ENCODE data around the gene RGPD8.
"Not testable (repeated sequence)": the region's sequence is repeated elsewhere in the genome, so short reads cannot be mapped to it uniquely, and the experiment has no call there.

Gene RGPD8

DNA sequence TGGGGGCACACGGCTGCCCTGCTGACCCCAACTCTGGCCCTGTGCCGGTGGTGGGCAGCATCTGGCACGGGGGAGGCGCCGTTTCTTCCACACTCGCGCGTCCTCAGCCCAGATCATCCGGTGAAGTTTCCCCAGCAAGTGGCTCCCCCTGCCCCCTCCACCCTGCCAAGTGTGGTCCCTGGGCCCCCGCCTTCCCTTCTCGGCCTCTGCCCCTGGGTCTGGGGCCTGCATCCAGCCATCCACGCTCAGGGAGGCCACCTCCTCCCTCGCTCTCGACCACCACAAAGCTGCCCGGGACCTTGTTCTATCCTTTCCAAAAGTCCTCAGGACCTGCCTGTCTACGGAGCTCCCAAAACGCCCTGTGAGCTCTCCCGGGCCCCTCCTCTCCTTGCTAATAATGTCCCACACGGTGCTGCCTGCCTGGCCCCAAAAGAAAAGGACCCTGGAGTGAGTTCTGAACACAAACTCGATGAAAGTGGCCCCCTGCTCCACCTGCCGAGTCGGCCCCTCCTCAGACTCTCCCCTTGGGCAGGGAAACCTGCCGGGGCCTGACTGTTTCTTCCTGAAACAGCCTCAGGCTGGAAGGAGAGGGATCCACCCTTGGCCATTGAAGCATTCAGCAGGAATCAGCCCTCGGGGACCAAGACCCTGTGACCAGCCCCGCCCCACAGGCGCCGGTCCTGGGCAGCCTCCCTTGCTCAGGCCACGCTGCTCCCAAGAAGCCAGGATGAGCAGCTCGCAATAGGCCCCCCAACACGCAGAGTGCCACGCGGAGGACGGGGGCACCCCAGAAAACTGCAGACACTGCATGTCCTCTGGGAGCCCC, 1.7 kb upstream of the RGPD8 start:
- not testable (repeated sequence) for H3K4me1 ChIP-seq (ENCODE audit: control insufficient read depth, insufficient read depth, low read length); H3K9ac ChIP-seq (ENCODE audit: low read depth, low read length); H3K36me3 ChIP-seq (ENCODE audit: control insufficient read depth, insufficient read depth, low read length); H3K4me3 ChIP-seq (ENCODE audit: low read depth, low read length); H3K27ac ChIP-seq (ENCODE audit: low read depth, low read length); H3K27me3 ChIP-seq (ENCODE audit: control insufficient read depth, insufficient read depth, low read length); H3K9me3 ChIP-seq (ENCODE audit: control insufficient read depth, insufficient read depth, low read length)

DNA sequence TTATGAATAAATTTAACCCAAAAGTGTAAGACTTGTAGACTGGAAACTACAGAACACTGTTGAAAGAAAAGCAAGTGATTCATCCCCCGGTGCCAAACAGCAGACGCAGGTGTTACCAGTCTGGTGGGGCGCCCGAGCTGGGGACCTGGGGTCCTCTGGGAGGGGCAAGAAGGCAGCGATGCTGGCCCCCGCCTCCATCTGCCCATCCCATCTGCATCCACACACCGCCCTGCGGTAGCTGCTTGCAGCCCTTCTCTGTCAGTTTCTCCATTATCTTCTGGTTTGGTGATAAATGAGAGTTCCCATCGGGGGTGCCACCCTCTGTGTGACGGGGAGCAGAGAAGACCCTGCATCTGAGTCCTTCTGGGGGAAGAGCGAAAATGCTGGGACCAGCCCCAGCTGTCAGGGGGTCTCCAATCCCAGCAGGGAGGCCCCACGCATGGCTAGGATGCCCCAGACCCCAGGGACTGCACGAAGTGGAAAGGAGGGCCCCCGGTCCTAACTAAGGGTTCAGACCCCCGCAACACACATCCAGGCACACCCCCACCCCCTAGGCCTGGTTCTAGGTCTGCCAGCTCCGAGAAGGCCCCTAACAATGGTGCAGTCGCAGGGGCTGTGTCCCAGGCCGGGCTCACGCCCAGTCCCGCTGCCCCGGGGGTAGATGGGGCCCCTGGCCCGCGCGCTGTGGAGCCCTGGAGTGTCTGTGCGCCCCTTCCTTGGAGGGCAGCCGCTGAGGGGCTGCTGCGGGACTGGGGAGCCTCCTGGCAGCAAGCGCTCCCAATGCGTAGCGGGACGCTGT, 686 bp upstream of the RGPD8 start:
- H3K4me3 ChIP-seq (ENCODE audit: low read depth, low read length), result no peak overlapping the region

DNA sequence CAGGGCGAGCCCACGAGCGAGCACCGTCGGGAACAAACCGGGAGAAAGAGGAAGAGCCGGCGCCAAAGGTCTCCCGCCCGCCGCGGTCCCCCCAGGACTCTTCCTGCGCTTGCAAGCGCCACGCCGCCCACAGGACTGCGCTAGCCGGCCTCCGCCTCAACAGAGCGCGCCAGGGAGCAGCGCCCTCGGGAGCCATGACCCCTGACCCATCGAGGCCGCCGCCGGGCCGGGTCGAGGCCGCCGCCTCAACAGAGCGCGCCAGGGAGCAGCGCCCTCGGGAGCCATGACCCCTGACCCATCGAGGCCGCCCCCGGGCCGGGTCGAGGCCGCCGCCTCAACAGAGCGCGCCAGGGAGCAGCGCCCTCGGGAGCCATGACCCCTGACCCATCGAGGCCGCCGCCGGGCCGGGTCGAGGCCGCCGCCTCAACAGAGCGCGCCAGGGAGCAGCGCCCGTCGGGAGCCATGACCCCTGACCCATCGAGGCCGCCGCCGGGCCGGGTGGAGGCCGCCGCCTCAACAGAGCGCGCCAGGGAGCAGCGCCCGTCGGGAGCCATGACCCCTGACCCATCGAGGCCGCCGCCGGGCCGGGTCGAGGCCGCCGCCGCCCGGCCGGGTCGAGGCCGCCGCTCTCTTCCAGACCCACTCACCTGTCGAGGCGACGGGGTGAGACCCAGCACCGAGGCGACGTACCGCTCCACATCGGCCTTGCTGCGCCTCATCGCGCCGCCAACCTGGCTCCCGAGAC, 538 bp downstream of the RGPD8 start:
- H3K4me3 ChIP-seq (ENCODE audit: low read depth, low read length), result peak overlapping the region; percentile 55
- not testable (repeated sequence) for H3K4me1 ChIP-seq (ENCODE audit: control insufficient read depth, insufficient read depth, low read length); H3K9ac ChIP-seq (ENCODE audit: low read depth, low read length); H3K27me3 ChIP-seq (ENCODE audit: control insufficient read depth, insufficient read depth, low read length); H3K9me3 ChIP-seq (ENCODE audit: control insufficient read depth, insufficient read depth, low read length); H3K36me3 ChIP-seq (ENCODE audit: control insufficient read depth, insufficient read depth, low read length); H3K27ac ChIP-seq (ENCODE audit: low read depth, low read length)

More for the DNA sequence above, 686 bp upstream of the RGPD8 start:
- Histone ChIP-seq H3K36me3 (ENCODE audit: control insufficient read depth, insufficient read depth, low read length) (no peaks in the 10 kb centered on the region), H3K9ac (ENCODE audit: low read depth, low read length) (no peak overlapping the region), H3K4me1 (ENCODE audit: control insufficient read depth, insufficient read depth, low read length) (no peaks in the 10 kb centered on the region), H3K27ac (ENCODE audit: low read depth, low read length) (no peak overlapping the region), H3K27me3 (ENCODE audit: control insufficient read depth, insufficient read depth, low read length) (no peaks in the 10 kb centered on the region), H3K9me3 (ENCODE audit: control insufficient read depth, insufficient read depth, low read length) (no peaks in the 10 kb centered on the region)

DNA sequence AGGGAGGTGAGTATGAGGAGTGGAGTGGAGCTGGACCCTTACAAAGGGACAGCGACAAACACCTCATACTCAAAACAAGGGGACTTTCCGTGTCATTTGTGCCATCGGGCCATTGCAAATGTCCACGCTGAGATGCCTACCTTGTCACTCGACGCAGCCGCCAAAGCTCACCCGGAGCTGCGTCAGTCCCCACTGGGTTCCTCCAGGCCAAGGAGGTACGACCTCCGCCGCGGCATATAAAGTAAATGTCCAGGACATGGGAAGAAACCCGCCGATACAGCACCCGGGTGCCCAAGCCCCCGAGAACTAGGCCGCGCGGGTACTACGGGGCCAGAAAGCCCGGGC, 1.1 kb downstream of the RGPD8 start:
- H3K9ac ChIP-seq (ENCODE audit: low read depth, low read length); H3K36me3 ChIP-seq (ENCODE audit: control insufficient read depth, insufficient read depth, low read length); H3K4me1 ChIP-seq (ENCODE audit: control insufficient read depth, insufficient read depth, low read length); H3K9me3 ChIP-seq (ENCODE audit: control insufficient read depth, insufficient read depth, low read length); H3K27ac ChIP-seq (ENCODE audit: low read depth, low read length); H3K27me3 ChIP-seq (ENCODE audit: control insufficient read depth, insufficient read depth, low read length): not testable (repeated sequence)
- H3K4me3 ChIP-seq (ENCODE audit: low read depth, low read length), result peak overlapping the region; percentile 55

DNA sequence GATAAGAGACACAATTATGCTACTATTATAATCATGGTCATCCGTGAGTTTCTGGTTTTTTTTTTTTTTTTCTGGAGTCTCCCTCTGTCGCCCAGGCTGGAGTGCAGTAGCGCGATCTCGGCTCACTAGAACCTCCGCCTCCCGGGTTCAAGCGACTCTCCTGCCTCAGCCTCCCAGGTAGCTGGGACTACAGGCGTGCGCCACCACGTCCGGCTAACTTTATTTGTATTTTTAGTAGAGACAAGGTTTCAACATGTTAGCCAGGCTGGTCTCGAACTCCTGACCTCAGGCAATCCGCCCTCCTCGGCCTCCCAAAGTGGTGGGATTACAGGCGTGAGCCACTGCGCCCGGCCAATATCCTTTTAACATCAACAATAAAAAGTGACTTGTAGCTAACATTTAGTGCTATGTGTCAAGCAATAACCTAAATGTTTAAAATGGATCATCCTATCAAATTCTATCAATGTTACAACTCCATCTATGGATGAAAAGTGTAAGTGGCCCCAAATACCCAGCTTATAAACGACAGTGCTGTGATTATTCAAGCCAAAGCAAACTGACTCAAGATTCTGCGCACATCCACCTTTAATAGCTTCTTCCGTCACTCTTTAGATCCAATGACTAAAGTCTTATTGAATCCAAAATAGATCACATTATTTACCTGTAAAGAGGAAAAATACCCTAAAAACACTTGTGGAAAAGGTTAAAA, 1.7 kb downstream of the RGPD8 start:
- H3K4me1 ChIP-seq (ENCODE audit: control insufficient read depth, insufficient read depth, low read length); H3K4me3 ChIP-seq (ENCODE audit: low read depth, low read length); H3K27ac ChIP-seq (ENCODE audit: low read depth, low read length): not testable (repeated sequence)

DNA sequence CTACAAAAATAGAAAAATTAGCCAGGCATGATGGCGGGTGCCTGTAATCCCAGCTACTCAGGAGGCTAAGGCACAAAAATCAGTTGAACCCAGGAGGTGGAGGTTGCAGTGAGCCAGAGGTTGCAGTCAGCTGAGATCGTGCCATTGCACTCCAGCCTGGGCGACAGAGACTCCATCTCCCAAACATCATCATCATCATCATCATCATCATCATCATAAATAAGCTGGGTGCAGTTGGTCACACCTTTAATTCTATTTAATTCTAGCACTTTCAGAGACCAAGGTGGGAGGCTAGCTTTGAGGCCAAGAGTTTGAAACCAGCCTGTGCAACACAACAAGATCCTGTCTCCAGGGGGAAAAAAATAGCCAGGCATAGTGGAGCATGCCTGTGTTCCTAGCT, 8.9 kb downstream of the RGPD8 start:
- not testable (repeated sequence) for H3K9ac ChIP-seq (ENCODE audit: low read depth, low read length); H3K27me3 ChIP-seq (ENCODE audit: control insufficient read depth, insufficient read depth, low read length); H3K4me1 ChIP-seq (ENCODE audit: control insufficient read depth, insufficient read depth, low read length); H3K36me3 ChIP-seq (ENCODE audit: control insufficient read depth, insufficient read depth, low read length); H3K4me3 ChIP-seq (ENCODE audit: low read depth, low read length); H3K27ac ChIP-seq (ENCODE audit: low read depth, low read length); H3K9me3 ChIP-seq (ENCODE audit: control insufficient read depth, insufficient read depth, low read length)

More for the DNA sequence above, 1.7 kb downstream of the RGPD8 start:
- not testable (repeated sequence) for H3K9me3 ChIP-seq (ENCODE audit: control insufficient read depth, insufficient read depth, low read length); H3K27me3 ChIP-seq (ENCODE audit: control insufficient read depth, insufficient read depth, low read length); H3K9ac ChIP-seq (ENCODE audit: low read depth, low read length); H3K36me3 ChIP-seq (ENCODE audit: control insufficient read depth, insufficient read depth, low read length)

DNA sequence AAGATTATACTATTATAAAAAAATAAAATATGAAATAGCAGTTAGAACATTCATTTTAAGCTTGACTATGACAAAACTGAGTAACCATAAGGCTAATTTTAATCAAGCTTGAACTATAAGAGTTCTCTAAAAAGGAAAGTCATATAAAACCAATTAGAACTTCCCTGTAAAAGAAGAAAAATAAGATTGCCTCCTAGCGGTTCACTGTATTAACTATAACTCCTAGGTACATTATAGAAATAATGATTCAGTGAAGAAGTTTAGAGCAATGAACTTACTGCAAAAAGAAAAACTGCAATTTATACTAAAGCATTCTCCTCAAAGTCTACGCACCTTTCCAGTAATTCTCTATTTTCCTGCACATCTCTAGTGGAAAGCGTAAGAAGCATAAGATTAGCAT, 16.6 kb downstream of the RGPD8 start:
- H3K4me3 ChIP-seq (ENCODE audit: low read depth, low read length); H3K36me3 ChIP-seq (ENCODE audit: control insufficient read depth, insufficient read depth, low read length); H3K4me1 ChIP-seq (ENCODE audit: control insufficient read depth, insufficient read depth, low read length); H3K27ac ChIP-seq (ENCODE audit: low read depth, low read length); H3K27me3 ChIP-seq (ENCODE audit: control insufficient read depth, insufficient read depth, low read length); H3K9me3 ChIP-seq (ENCODE audit: control insufficient read depth, insufficient read depth, low read length); H3K9ac ChIP-seq (ENCODE audit: low read depth, low read length): not testable (repeated sequence)

DNA sequence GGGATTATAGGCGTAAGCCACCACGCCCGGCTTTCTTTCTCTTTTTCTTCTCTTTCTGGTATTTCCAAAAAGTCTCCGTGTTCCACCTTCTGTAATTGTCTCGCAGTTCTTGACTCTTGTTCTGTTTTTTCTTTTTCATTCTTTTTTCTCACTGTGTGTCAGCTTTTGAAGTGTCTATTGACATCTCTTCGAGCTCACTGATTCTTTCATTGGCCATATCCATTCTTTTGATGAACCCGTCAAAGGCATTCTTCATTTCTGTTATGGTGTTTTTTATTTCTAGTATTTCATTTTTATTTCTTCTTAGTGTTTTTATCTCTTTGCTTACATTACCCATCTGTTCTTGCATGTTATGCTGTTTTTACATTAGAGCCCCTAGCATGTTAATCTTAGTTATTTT, 73.4 kb downstream of the RGPD8 start:
- H3K27me3 ChIP-seq (ENCODE audit: control insufficient read depth, insufficient read depth, low read length); H3K9me3 ChIP-seq (ENCODE audit: control insufficient read depth, insufficient read depth, low read length); H3K27ac ChIP-seq (ENCODE audit: low read depth, low read length); H3K4me3 ChIP-seq (ENCODE audit: low read depth, low read length); H3K9ac ChIP-seq (ENCODE audit: low read depth, low read length); H3K36me3 ChIP-seq (ENCODE audit: control insufficient read depth, insufficient read depth, low read length); H3K4me1 ChIP-seq (ENCODE audit: control insufficient read depth, insufficient read depth, low read length): not testable (repeated sequence)

DNA sequence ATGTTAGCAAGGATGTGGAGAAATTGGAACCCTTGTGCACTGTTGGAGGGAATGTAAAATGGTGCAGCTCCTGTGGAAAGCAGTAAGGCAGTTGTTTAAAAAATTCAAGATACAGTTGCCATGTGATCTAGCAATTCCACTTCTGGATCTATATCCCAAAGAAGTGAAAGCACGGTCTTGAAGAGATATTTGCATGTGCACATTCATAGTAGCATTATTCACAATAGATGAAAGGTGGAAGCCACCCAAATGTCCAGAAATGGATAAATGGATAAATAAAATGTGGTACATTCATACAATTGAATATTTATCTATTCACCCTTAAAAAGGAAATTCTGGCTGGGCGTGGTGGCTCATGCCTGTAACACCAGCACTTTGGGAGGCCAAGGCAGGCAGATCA, 79.1 kb downstream of the RGPD8 start:
- H3K4me3 ChIP-seq (ENCODE audit: low read depth, low read length); H3K36me3 ChIP-seq (ENCODE audit: control insufficient read depth, insufficient read depth, low read length); H3K27ac ChIP-seq (ENCODE audit: low read depth, low read length): not testable (repeated sequence)

DNA sequence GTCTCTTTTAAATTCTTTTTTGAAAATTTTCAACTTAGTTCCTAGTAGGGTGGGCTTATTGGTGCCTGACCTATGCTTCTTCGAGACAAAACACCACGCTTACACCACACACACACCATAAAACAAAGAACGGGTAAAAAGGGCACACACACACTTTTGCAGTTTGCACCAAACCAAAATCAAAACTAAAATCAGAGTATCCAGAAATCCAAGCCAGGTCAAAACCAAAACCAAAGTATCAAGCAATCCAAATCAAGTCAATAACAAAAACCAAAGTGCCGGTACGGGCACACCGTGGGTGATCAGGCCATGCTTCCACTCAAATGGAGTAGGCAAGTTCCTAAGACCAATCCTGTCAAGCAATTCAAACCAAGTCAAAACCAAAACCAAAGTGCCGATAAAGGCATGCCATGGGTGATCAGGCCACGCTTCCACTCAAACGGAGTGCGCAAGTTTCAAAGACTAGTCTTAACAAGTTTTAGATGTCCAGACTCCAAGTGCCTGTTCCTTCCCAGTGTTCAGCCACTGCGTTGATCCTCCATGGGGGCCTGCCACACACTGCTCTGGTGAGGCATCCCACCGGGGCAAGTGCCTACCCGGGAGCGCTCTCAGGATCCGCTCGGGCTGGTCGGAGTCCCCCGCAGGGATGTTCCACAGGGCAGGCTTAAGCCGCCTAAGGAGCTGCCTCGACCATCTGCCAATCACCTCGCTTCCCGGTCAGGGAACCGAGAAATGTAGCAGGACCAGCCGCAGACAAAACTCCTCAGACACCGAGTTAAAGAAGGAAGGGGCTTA, 80.4 kb downstream of the RGPD8 start:
- not testable (repeated sequence) for H3K27me3 ChIP-seq (ENCODE audit: control insufficient read depth, insufficient read depth, low read length); H3K9me3 ChIP-seq (ENCODE audit: control insufficient read depth, insufficient read depth, low read length); H3K27ac ChIP-seq (ENCODE audit: low read depth, low read length); H3K4me3 ChIP-seq (ENCODE audit: low read depth, low read length); H3K9ac ChIP-seq (ENCODE audit: low read depth, low read length); H3K36me3 ChIP-seq (ENCODE audit: control insufficient read depth, insufficient read depth, low read length); H3K4me1 ChIP-seq (ENCODE audit: control insufficient read depth, insufficient read depth, low read length)

More for the DNA sequence above, 79.1 kb downstream of the RGPD8 start:
- not testable (repeated sequence) for H3K4me1 ChIP-seq (ENCODE audit: control insufficient read depth, insufficient read depth, low read length); H3K27me3 ChIP-seq (ENCODE audit: control insufficient read depth, insufficient read depth, low read length); H3K9me3 ChIP-seq (ENCODE audit: control insufficient read depth, insufficient read depth, low read length); H3K9ac ChIP-seq (ENCODE audit: low read depth, low read length)
